ENCODE data around the gene ACTRT2.

ACTRT2 gene

GRCh38 chr1:3018576-3018975 lies 2.7 kb upstream of the ACTRT2 start:
- no peak for DNase-seq

- DNase-seq, result no peak
These were observed 2.2 kb upstream of the ACTRT2 start for GRCh38 chr1:3019007-3019515.

GRCh38 chr1:3019516-3020051 lies 1.7 kb upstream of the ACTRT2 start:
- DNase-seq, result no peak

- no peak for DNase-seq
These were observed 881 bp upstream of the ACTRT2 start for GRCh38 chr1:3020263-3020909.

GRCh38 chr1:3021801-3022401 lies 634 bp downstream of the ACTRT2 start:
- no peak for DNase-seq

GRCh38 chr1:3022511-3022973 lies 1.3 kb downstream of the ACTRT2 start:
- no peak for DNase-seq

GRCh38 chr1:3022976-3023375 lies 1.7 kb downstream of the ACTRT2 start:
- DNase-seq, result no peak

- DNase-seq, result no peak
These were observed 2.8 kb downstream of the ACTRT2 start for GRCh38 chr1:3024019-3024418.

GRCh38 chr1:3024588-3024987 lies 3.3 kb downstream of the ACTRT2 start:
- no peak for DNase-seq

GRCh38 chr1:3026124-3026523 lies 4.9 kb downstream of the ACTRT2 start:
- no peak for DNase-seq

GRCh38 chr1:3026581-3027391 lies 5.5 kb downstream of the ACTRT2 start:
- no peak for DNase-seq

GRCh38 chr1:3027611-3028371 lies 6.5 kb downstream of the ACTRT2 start:
- no peak for DNase-seq

GRCh38 chr1:3028531-3029282 lies 7.4 kb downstream of the ACTRT2 start:
- no peak for DNase-seq

GRCh38 chr1:3029481-3029961 lies 8.3 kb downstream of the ACTRT2 start:
- DNase-seq, result no peak

- no peak for DNase-seq
These were observed 8.9 kb downstream of the ACTRT2 start for GRCh38 chr1:3029991-3030662.

- no peak for DNase-seq
These were observed 9.6 kb downstream of the ACTRT2 start for GRCh38 chr1:3030663-3031381.

- DNase-seq, result no peak
These were observed 10.3 kb downstream of the ACTRT2 start for GRCh38 chr1:3031401-3032221.

GRCh38 chr1:3032371-3033039 lies 11.2 kb downstream of the ACTRT2 start:
- no peak for DNase-seq
